GM18868 (cell line): Measurements from ENCODE around the gene LRRC74B.

Experiments
- ATAC-seq: cut with Tn5 transposase; IDR thresholded peaks from one replicate; pipeline ENCODE4 v1.9.1; 2021; ENCODE audit warnings: mild to moderate bottlenecking, moderate library complexity; ENCODE audit not compliant: unreplicated experiment

LRRC74B gene

GRCh38 chr22:21013657-21014201 is 32.0 kb upstream of the LRRC74B start:
- ATAC-seq, result no peak

GRCh38 chr22:21014202-21014725 is 31.5 kb upstream of the LRRC74B start:
- ATAC-seq, result peak; percentile 82

- ATAC-seq, result no peak
These were observed 30.9 kb upstream of the LRRC74B start, which contains the start of gene P2RX6 for GRCh38 chr22:21014726-21015465. P2RX6 (plus strand) TSS chr22:21015165; CDS start chr22:21015175, 10 bp downstream.

GRCh38 chr22:21015466-21016006 is 30.2 kb upstream of the LRRC74B start:
- ATAC-seq, result no peak

GRCh38 chr22:21016644-21017420 is 28.9 kb upstream of the LRRC74B start:
- no peak for ATAC-seq

GRCh38 chr22:21018314-21018713 is 27.4 kb upstream of the LRRC74B start:
- ATAC-seq, result no peak

- no peak for ATAC-seq
These were observed 24.8 kb upstream of the LRRC74B start for GRCh38 chr22:21020802-21021429.

- no peak for ATAC-seq
These were observed 23.2 kb upstream of the LRRC74B start for GRCh38 chr22:21022507-21022906.

- ATAC-seq, result no peak
These were observed 22.7 kb upstream of the LRRC74B start for GRCh38 chr22:21022955-21023614.

- ATAC-seq, result no peak
These were observed 20.5 kb upstream of the LRRC74B start for GRCh38 chr22:21025266-21025665.

GRCh38 chr22:21025763-21026755 is 19.7 kb upstream of the LRRC74B start:
- ATAC-seq, result no peak

GRCh38 chr22:21026783-21027692 is 18.7 kb upstream of the LRRC74B start:
- ATAC-seq, result no peak

- no peak for ATAC-seq
These were observed 17.2 kb upstream of the LRRC74B start for GRCh38 chr22:21028277-21029251.

- ATAC-seq, result no peak
These were observed 16.2 kb upstream of the LRRC74B start for GRCh38 chr22:21029486-21030025.

- no peak for ATAC-seq
These were observed 15.7 kb upstream of the LRRC74B start for GRCh38 chr22:21030032-21030431.
